CD4-positive, alpha-beta T cell (primary cell): Measurements from ENCODE around the gene KCNMB4. TPM values are rescaled to one million over a fixed set of nuclear protein-coding genes. Genes with fewer than 3 reads are reported as not detected.

Source experiments
- ATAC-seq: fragments of 200-7000 bp; cut with Tn5 transposase; one replicate; pipeline ENCODE4 v1.10.0; 2022; ENCODE audit warnings: mild to moderate bottlenecking; ENCODE audit not compliant: poor library complexity
- CTCF ChIA-PET: fragments of 350-600 bp; sonication (Branson Sonifier 250); formaldehyde crosslinking; loops from one replicate; lab custom pipeline; 2021; ENCODE audit warnings: antibody characterized with exemption, inconsistent platforms; lab: Charles Lee
- POLR2A ChIA-PET: fragments of 350-600 bp; sonication (Branson Sonifier 250); formaldehyde crosslinking; loops from one replicate; lab custom pipeline; 2021; ENCODE audit warnings: antibody characterized with exemption, inconsistent platforms; lab: Charles Lee
- DNase-seq, 14 experiments: peaks; one replicate each; pipeline ENCODE4 v3.0.0-alpha.2; 2013 to 2020; ENCODE audit warnings: mixed read lengths in 2 of 14
- H3K27ac ChIP-seq, 2 donors: one replicate each; pipeline versions ENCODE4 v1.5.1 to v1.7.0; 2013; ENCODE audit warnings: low read length in 2 of 2, low read depth in 1 of 2, mild to moderate bottlenecking in 1 of 2
- H3K27me3 ChIP-seq, 2 experiments: 1 replicate in 1 of 2; 2 replicates in 1 of 2; pipeline versions ENCODE4 v1.6.1 to v1.7.0; 2013; ENCODE audit warnings: low read length in 2 of 2, control low read depth in 1 of 2, mild to moderate bottlenecking in 1 of 2, moderate library complexity in 1 of 2; ENCODE audit not compliant: insufficient read depth in 2 of 2, control insufficient read depth in 1 of 2
- H3K36me3 ChIP-seq: one replicate; pipeline ENCODE4 v1.6.1; 2013; ENCODE audit warnings: low read length, control low read depth; ENCODE audit not compliant: insufficient read depth
- H3K4me1 ChIP-seq: one replicate; pipeline ENCODE4 v1.6.1; 2013; ENCODE audit warnings: low read length, control low read depth; ENCODE audit not compliant: insufficient read depth
- H3K4me3 ChIP-seq: one replicate; pipeline ENCODE4 v1.5.1; 2013; ENCODE audit warnings: mild to moderate bottlenecking, low read length, moderate library complexity
- H3K9me3 ChIP-seq, 2 experiments: 1 replicate in 1 of 2; 2 replicates in 1 of 2; pipeline versions ENCODE4 v1.6.1 to v1.7.0; 2013; ENCODE audit warnings: low read length in 2 of 2, mild to moderate bottlenecking in 2 of 2, control low read depth in 1 of 2, moderate library complexity in 1 of 2; ENCODE audit not compliant: control insufficient read depth in 1 of 2, insufficient read depth in 1 of 2
- H3K27ac Mint-ChIP-seq: one replicate; pipeline ENCODE4 v1.8.0; 2020; ENCODE audit warnings: mixed read lengths
- H3K27me3 Mint-ChIP-seq: one replicate; pipeline ENCODE4 v1.8.0; 2021; ENCODE audit warnings: mixed read lengths
- H3K36me3 Mint-ChIP-seq: one replicate; pipeline ENCODE4 v1.8.0; 2021; ENCODE audit warnings: low read depth, mixed read lengths
- H3K4me1 Mint-ChIP-seq: one replicate; pipeline ENCODE4 v1.8.0; 2021; ENCODE audit warnings: low read depth, mixed read lengths
- H3K4me3 Mint-ChIP-seq: one replicate; pipeline ENCODE4 v1.8.0; 2020; ENCODE audit warnings: mild to moderate bottlenecking, mixed read lengths
- H3K9me3 Mint-ChIP-seq: one replicate; pipeline ENCODE4 v1.8.0; 2020; ENCODE audit warnings: mixed read lengths
- intact Hi-C, 2 experiments: fragments of 100-400 bp; cut with DNase I in 1 of 2; cut with micrococcal nuclease in 1 of 2; formaldehyde crosslinking; loops; one replicate each; pipeline versions ENCODE4 v1.15.1 to v1.9.0; 2023 to 2025; cut with DNase I, micrococcal nuclease
- total RNA-seq, 174 experiments: library from RNA in 2 of 174; stranded (reverse) in 2 of 174; gene quantifications; one replicate each; pipeline ENCODE4 v1.2.3 and lab custom pipeline; 2021 to 2026
- TF ChIP-seq, protein P1 (sequence below): fragments of 200-600 bp; IDR thresholded peaks from one replicate; pipeline ENCODE4 v1.8.0; 2022; ENCODE audit warnings: antibody characterized with exemption, mild to moderate bottlenecking

Gene KCNMB4
- total RNA-seq, 2 experiments from 2014 or later: 0.53 to 0.71 TPM

DNA sequence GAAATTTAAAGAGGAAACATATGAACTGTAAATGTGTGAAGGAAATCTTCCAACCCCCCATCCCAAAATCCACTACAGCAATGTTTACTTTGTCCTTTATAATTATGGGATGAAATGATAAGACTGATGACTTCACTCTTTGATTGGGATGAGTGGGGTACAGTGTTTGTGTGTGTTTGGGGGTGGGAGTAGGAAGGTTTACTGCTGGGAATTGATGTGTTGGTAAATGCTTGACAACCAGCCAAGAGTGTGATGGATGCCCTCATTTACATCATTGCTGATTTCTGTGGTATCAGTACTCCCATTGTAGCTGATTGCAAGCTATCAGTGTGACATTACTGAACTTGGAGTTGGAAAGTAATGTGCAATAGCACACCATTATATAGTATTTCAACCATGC is 90.9 kb downstream of the KCNMB4 start:
- Histone ChIP-seq H3K27ac (no peak overlapping the region), H3K27me3 (no peaks in the 10 kb centered on the region), H3K36me3 (no peaks in the 10 kb centered on the region), H3K4me1 (no peaks in the 10 kb centered on the region), H3K9me3 (peaks cover 0 to 10% of the 10 kb centered on the region in 2 experiments), H3K4me3 (no peak overlapping the region)
- Mint-ChIP-seq H3K36me3 (no peaks in the 10 kb centered on the region), H3K27me3 (peaks cover 25% of the 10 kb centered on the region), H3K9me3 (peaks cover 12% of the 10 kb centered on the region), H3K4me1 (no peaks in the 10 kb centered on the region), H3K27ac (no peak overlapping the region), H3K4me3 (no peak overlapping the region)
- ChIA-PET POLR2A (no interaction called here), CTCF (no interaction called here)
- DNase-seq: no peak
- TF ChIP-seq, protein P1, sequence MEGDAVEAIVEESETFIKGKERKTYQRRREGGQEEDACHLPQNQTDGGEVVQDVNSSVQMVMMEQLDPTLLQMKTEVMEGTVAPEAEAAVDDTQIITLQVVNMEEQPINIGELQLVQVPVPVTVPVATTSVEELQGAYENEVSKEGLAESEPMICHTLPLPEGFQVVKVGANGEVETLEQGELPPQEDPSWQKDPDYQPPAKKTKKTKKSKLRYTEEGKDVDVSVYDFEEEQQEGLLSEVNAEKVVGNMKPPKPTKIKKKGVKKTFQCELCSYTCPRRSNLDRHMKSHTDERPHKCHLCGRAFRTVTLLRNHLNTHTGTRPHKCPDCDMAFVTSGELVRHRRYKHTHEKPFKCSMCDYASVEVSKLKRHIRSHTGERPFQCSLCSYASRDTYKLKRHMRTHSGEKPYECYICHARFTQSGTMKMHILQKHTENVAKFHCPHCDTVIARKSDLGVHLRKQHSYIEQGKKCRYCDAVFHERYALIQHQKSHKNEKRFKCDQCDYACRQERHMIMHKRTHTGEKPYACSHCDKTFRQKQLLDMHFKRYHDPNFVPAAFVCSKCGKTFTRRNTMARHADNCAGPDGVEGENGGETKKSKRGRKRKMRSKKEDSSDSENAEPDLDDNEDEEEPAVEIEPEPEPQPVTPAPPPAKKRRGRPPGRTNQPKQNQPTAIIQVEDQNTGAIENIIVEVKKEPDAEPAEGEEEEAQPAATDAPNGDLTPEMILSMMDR: no peak
- ATAC-seq: no peak
- intact Hi-C loops: no loop called here

DNA sequence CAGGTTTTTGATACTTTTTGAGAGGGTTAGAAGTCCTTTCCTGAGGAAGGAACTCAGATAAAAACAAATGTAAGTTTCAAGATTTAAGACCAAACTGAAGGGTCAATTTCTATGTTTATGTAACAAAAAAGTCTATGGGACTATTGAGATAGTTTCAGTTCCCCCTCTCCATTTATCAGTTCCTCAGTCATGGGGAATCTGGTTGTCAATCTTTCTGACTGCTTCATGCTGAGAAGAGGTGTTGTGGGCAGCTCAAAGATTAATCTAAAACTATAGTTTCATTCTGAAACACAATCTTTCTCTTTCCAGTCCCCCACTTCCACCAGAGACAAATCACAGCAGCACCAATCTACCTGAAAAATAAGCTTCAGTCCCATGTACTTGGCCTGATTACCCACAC is 93.7 kb downstream of the KCNMB4 start:
- H3K36me3 Mint-ChIP-seq: no peaks in the 10 kb centered on the region
- ATAC-seq: no peak
- DNase-seq: no peak
- CTCF ChIA-PET: no interaction called here
- H3K4me3 Mint-ChIP-seq: no peak overlapping the region
- H3K27me3 Mint-ChIP-seq: peaks cover 22% of the 10 kb centered on the region
- POLR2A ChIA-PET: no interaction called here
- Histone ChIP-seq H3K36me3 (no peaks in the 10 kb centered on the region), H3K27me3 (peaks cover 0 to 5% of the 10 kb centered on the region in 2 experiments), H3K27ac (no peak overlapping the region), H3K9me3 (peaks cover 9 to 11% of the 10 kb centered on the region in 2 experiments), H3K4me3 (no peak overlapping the region), H3K4me1 (no peaks in the 10 kb centered on the region)
- intact Hi-C loops: no loop called here
- no peak overlapping the region for H3K27ac Mint-ChIP-seq
- TF ChIP-seq, protein P1: no peak
- no peaks in the 10 kb centered on the region for H3K4me1 Mint-ChIP-seq
- H3K9me3 Mint-ChIP-seq: peaks cover 12% of the 10 kb centered on the region

DNA sequence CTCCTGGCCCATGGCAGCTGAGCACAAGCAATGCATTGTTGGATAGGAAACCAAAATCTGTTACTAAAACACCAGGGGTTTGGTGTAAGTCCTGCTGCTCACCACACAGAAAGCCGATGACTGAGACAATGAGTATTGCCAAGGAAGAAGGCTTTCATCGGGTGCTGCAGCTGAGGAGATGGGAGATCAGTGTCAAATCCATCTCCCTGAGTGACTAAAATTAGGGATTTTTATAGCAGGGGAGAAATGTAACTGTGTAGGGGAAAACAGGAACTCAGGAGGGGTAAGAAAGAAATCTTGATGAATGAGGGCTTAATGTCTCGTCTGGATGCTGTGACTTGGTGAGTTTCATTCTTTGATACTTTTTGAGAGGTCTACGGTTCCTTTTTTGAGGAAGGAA is 97.9 kb downstream of the KCNMB4 start:
- Mint-ChIP-seq H3K27ac (no peak overlapping the region), H3K4me3 (no peak overlapping the region), H3K4me1 (no peaks in the 10 kb centered on the region), H3K27me3 (no peaks in the 10 kb centered on the region), H3K36me3 (no peaks in the 10 kb centered on the region), H3K9me3 (peaks cover 5% of the 10 kb centered on the region)
- H3K4me3 ChIP-seq: no peak overlapping the region
- H3K27ac ChIP-seq: no peak overlapping the region
- H3K36me3 ChIP-seq: no peaks in the 10 kb centered on the region
- ATAC-seq (no peak), DNase-seq (no peak)
- H3K4me1 ChIP-seq: no peaks in the 10 kb centered on the region
- peaks cover 9 to 15% of the 10 kb centered on the region in 2 experiments for H3K9me3 ChIP-seq
- ChIA-PET CTCF (no interaction called here), POLR2A (no interaction called here)
- H3K27me3 ChIP-seq: peaks cover 0 to 5% of the 10 kb centered on the region in 2 experiments
- intact Hi-C loops: no loop called here
- TF ChIP-seq, protein P1: no peak
